Measurements from ENCODE around the gene SMIM36. TPM values are rescaled to one million over a fixed set of nuclear protein-coding genes. Genes with fewer than 3 reads are reported as not detected.

Gene SMIM36
- total and polyA plus RNA-seq, 2 experiments from 2014 or later: not detected

- TF ChIP-seq JUNB (IDR thresholded peaks at IDR 0.05; ENCODE audit: unreplicated experiment) (no peak), REST (IDR thresholded peaks at IDR 0.05; ENCODE audit: unreplicated experiment) (no peak), STAT1 (IDR thresholded peaks at IDR 0.05; ENCODE audit: unreplicated experiment) (no peak), NANOG (IDR thresholded peaks at IDR 0.05; ENCODE audit: borderline replicate concordance) (no peak), CREB1 (CRISPR knock-in tag; IDR thresholded peaks at IDR 0.05; ENCODE audit: low read depth) (no peak), ZNF331 (CRISPR knock-in tag; IDR thresholded peaks at IDR 0.05; ENCODE audit: low read depth) (no peak), EZH2phosphoT487 (IDR thresholded peaks at IDR 0.05; ENCODE audit: unreplicated experiment) (no peak), ZNF114 (CRISPR knock-in tag; IDR thresholded peaks at IDR 0.05) (no peak), POLR2AphosphoS5 (IDR thresholded peaks at IDR 0.05; ENCODE audit: low read depth) (no peak)
Measured at GRCh38 chr17:55454906-55455474, 56.3 kb downstream of the SMIM36 start (continued).

GRCh38 chr17:55453839-55454557 lies 57.3 kb downstream of the SMIM36 start:
- Mint-ChIP-seq H3K4me3 (peak overlapping the region; percentile 28; the same call in 2 of the 3 replicates), H3K27ac (peak overlapping the region; percentile 85), H3K9me3 (no peaks in the 10 kb centered on the region), H3K4me1 (peaks cover 38% of the 10 kb centered on the region), H3K27me3 (ENCODE audit: insufficient read depth, low read depth, poor library complexity) (peaks cover 2% of the 10 kb centered on the region), H3K36me3 (ENCODE audit: low read depth) (no peaks in the 10 kb centered on the region)
- Histone ChIP-seq H3K27ac (ENCODE audit: low read depth) (no peak overlapping the region), H3F3A (replicated peaks; ENCODE audit: low read depth) (no peaks in the 10 kb centered on the region), H3K4me1 (ENCODE audit: insufficient read depth) (peaks cover 22% of the 10 kb centered on the region; the same call in 1 of the 2 replicates), H3K27me3 (ENCODE audit: insufficient read depth) (no peaks in the 10 kb centered on the region), H3K36me3 (ENCODE audit: insufficient read depth) (no peaks in the 10 kb centered on the region), H3K9me2 (ENCODE audit: insufficient read depth) (no peaks in the 10 kb centered on the region), H3K79me2 (replicated peaks; ENCODE audit: insufficient read depth) (no peaks in the 10 kb centered on the region), H3K4me3 (no peak overlapping the region), H4K20me1 (replicated peaks; ENCODE audit: insufficient read depth) (no peaks in the 10 kb centered on the region), H2AFZ (no peak overlapping the region), H3K4me2 (peak overlapping the region; percentile 15)
- ATAC-seq (no peak), DNase-seq (ENCODE audit: low spot score) (peak; percentile 14)
- TF ChIP-seq ZNF462 (CRISPR knock-in tag; IDR thresholded peaks at IDR 0.05) (no peak), JUNB (IDR thresholded peaks at IDR 0.05; ENCODE audit: unreplicated experiment) (no peak), REST (IDR thresholded peaks at IDR 0.05; ENCODE audit: unreplicated experiment) (no peak), ZNF331 (CRISPR knock-in tag; IDR thresholded peaks at IDR 0.05; ENCODE audit: low read depth) (no peak), NANOG (IDR thresholded peaks at IDR 0.05; ENCODE audit: borderline replicate concordance) (no peak)
